HG03066 (cell line): ENCODE measurements around the gene CHD2.

Source experiments
- ATAC-seq: cut with Tn5 transposase; IDR thresholded peaks from one replicate; pipeline ENCODE4 v1.9.1; 2021; ENCODE audit warnings: low read depth; ENCODE audit not compliant: unreplicated experiment

Gene CHD2

DNA sequence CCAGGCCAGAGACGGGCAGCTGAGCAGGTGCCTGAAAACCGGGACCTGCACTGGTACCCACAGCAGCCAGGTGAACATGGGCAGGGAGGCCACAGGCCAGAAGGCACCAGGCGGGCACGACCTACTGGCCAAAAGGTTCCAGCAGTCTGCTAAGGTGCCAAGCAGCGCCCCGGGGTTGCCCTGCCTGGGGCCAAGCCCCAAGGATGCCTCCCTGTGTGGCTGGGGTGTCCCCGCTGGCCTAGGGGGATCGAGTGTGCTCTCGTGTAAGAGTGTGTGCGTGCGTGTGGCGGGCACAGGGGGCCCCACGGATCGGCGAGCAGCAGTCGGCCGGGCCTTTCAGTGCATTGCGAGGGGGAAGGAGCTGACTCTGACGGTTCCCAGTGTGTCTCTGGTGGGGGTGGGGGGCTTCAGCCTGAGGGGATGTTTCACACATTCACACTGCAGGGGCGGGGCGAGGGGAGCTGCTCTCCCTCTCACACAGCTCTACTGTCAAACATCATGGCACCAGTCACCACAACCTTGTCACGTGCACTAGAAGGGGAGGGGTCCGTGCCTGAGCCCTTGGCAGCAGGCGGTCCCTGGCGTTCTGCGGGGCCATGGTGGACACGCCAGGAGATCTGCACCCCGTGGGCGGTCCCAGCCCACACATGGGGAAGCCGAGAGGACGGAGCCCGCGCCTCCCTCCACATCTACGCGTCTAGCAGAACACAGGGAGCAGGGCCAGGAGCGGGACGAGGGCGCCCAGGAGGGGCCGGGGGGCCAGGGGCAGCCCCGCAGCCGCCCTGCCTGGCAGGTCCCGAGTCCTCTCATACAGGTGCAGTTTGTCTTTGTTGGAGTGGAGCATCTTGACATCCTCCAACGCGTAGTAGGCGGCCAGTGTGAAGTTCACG, 144.4 kb downstream of the CHD2 start:
- ATAC-seq, result no peak

- ATAC-seq, result no peak
Observed at GRCh38 chr15:93045191-93045785, 145.2 kb downstream of the CHD2 start.

DNA sequence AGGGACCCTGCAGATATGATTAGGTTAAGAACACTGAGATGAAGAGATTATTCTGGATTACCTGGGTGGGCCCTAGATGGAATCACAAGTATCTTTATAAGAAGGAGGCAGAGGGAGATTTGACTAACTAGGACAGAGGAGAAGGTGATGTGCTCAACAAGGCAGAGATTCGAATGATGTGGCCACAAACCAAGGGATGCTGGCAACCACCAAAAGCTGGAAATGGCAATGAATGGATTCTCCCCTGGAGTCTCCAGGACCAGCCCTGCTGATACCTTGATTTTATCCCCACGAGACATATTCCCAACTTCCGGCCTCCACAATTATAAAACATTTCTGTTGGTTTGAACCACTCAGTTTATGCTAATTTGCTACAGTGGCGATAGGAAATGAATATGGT, 146.0 kb downstream of the CHD2 start:
- no peak for ATAC-seq

GRCh38 chr15:93046721-93047120, 146.6 kb downstream of the CHD2 start:
- no peak for ATAC-seq

- no peak for ATAC-seq
Observed at GRCh38 chr15:93047621-93048425, 147.7 kb downstream of the CHD2 start.

- no peak for ATAC-seq
Observed at GRCh38 chr15:93048426-93048721, 148.2 kb downstream of the CHD2 start.

GRCh38 chr15:93048759-93049161, 148.6 kb downstream of the CHD2 start:
- ATAC-seq, result no peak

DNA sequence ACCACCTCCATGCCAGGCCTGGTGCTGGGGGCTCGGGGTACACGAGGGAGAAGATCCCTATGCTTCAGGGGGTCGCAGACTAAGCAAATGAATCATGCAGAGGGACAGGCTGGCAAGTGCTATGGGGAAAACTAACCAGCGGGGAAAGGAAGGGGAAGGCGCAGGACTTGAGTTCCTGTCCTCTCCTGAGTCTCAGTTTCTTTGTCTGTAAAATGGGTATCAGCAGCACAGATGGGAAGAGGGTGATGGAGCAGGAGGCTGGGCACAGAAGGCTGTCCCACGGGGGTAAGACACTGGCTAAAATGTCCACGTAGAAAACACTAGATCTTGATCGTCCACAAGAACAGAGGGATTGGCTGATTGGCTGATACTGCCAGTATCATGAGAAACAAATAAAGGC, 149.1 kb downstream of the CHD2 start:
- ATAC-seq, result no peak

GRCh38 chr15:93049914-93050578, 149.9 kb downstream of the CHD2 start:
- ATAC-seq, result no peak

DNA sequence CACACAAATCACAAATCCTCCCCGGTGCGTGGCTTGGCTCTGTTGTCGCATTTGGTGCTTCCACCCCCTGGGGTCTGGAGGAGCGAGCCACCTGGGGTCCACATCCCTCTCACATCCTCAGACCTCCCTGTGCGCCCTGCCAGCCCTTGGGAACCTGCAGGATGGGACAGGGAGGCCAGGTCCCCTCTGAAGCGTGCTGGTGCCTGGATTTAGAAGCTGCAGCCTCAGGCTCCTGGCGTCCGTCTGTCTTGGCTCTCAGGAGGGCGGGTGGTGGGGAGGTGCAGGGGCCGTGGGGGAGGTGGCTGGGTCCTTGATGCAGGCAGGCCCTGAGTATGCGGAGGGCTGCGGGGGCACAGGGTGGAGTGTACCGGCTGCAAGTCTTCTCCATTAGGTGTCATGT, 150.5 kb downstream of the CHD2 start:
- ATAC-seq, result no peak

DNA sequence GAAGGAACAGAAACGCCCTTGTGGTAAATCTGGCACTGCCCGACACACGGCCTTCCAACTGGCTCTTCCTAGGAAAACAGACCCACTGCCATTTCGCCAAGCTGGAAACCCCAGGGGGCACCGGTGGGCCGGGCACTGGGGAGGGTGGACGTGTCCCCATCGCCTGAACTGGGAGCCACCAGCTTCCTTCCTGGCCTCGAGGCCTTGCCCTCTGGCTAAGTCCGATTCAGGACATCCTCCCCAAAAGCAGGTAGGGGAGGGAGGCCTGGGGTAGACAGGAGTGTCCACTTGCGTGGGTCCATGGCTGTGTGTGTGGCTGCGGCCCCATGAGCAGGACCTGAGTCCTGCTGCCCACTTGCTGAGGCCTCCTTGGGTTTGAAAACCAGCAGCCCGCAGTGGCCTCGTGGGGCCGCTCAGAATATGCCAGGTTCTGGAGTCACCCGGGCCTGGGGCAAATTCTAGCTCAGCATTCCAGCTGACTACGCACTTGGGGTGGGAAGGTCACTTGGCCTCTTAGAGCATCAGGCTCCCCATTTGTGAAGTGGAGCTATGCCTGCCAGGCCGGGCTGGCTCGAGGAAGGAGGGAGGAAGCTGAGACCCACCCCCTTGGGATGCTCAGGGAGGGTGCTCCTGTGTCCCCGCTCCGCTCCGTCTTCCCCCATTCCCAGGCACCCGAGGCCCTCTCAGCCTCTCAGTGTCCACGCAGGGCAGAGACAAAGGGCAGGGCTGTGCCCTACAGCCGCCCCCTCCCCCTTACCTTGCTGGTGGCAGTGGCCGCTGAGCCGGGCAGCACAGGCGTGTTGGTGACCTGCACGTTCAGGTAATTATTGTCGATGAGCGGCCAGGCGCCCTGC, 151.3 kb downstream of the CHD2 start:
- no peak for ATAC-seq

GRCh38 chr15:93052090-93052879, 152.2 kb downstream of the CHD2 start:
- no peak for ATAC-seq

- ATAC-seq, result no peak
Observed at GRCh38 chr15:93055211-93055610, 155.1 kb downstream of the CHD2 start.

DNA sequence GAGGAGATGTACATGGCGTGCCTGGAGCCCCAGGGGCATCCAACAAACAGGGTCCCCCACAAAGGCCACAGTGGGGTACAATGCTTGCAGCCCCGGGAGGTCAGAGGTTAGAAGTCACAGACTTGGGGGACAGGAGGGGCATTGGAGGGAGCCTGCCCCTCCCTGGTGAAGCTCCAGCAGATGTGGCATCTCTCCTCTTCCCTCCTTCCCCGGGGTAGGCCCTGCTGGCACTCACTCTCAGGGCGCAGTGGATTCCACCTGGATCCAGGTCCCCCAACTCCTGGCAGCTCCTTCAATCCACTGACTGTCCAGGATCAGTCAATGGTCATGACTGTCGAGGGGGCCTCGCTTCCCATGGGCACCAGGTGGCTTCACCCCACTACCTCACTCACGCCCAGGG, 156.7 kb downstream of the CHD2 start:
- no peak for ATAC-seq

DNA sequence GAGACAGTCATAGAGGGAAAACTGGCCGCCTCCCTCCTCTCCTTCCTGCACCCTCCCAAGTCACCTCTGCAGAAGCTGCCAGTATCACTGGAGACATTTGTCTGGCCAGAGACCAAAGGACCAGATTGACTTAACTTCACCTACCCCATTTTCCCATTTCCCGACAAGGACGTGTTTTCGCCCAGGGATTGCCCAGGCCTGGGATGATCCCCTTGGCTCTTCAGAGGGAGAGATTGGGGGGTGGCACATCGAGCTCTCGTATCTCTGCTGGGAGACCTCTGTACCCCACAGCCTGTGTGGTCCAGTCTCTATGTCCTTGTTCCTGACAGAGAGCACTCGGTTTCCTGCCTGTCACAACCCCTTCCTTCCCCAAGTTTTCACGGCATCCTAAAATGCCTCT, 157.5 kb downstream of the CHD2 start:
- ATAC-seq, result no peak

GRCh38 chr15:93058128-93058527, 158.0 kb downstream of the CHD2 start:
- ATAC-seq, result no peak

DNA sequence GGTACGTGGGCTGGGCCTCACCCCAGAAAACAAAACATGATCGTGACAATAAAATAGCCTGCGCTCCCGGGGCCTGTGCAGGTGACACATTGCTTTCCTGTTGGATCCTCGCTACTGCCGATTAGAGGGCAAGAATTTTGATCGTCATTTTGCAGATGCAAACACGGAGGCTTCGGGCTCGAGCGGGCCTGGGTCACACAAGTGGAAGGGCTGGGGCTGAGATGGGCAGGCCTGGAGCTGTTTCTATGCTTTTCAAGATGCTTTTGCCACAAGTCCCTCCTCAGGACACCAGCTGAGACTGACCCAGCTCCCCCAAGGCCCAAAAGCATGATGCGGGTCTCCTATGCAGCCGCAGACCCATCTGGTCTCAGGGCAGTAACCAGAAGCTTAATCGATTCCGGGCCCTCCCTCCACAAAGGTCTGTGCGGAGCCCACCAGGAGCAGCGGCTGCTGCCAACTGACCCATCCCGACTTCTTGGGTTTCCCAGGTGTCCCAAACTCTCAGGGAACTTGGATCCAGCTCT, 158.8 kb downstream of the CHD2 start:
- no peak for ATAC-seq

DNA sequence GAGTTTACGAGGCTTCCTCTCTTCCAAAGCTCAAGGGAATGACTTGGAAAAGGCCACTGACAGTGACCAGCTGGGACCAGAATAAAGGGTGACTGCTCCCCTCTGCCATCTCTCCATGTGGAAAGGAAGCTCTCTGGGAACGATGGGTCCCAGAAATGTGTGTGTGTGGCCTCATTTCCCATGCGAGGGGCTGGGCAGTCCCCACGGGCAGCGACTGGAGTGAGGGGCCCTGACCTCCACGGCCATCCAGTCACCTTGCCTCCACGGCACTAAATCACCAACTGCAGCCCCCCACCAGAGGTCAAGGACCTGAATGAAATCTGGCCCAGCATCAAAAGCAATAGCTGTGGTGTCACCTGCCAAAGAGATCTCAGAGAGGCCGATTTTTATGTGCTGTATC, 159.3 kb downstream of the CHD2 start:
- ATAC-seq, result no peak
